ENCODE measurements around the gene TBRG1. TPM values are rescaled to one million over a fixed set of nuclear protein-coding genes. Genes with fewer than 3 reads are reported as not detected.

The TBRG1 gene
- polyA plus RNA-seq, 2 of the 4 experiments (the other 2 are of a cell fraction): 13.6 to 29.2 TPM

DNA sequence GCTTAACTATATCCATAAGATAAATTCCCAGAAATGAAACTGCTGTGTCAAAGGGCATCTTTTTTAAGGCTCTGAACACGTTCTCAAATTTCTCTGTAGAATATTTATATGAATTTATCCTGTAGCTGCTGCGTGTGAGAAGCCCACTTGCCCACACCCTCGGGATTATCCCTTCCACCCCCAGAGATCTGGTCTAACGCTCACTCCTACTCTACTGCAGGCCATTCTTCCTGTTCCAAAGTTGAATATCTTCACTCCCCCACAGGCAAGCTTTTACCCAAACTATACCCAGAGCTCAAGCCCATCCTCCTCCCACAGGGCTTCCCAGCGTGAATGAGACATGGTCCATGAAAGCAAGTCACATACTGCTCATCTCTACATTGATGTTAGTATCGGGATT lies 25.9 kb downstream of the TBRG1 start:
- ATAC-seq: no peak
- 63% methylated on average over 6 of the region's 6 CpGs for WGBS (ENCODE audit: missing lambda C conversion rate)
- TF ChIP-seq KDM5A (IDR thresholded peaks at IDR 0.05) (no peak), KDM1A (IDR thresholded peaks at IDR 0.05; ENCODE audit: low read depth) (no peak), SREBF2 (IDR thresholded peaks at IDR 0.05) (no peak), TFCP2L1 (CRISPR knock-in tag; IDR thresholded peaks at IDR 0.05) (no peak), ZC3H11A (IDR thresholded peaks at IDR 0.05) (no peak), FOSB (CRISPR knock-in tag; IDR thresholded peaks at IDR 0.05) (no peak), RCOR1 (IDR thresholded peaks at IDR 0.05; ENCODE audit: low read depth, low read length) (no peak), HDAC2 (IDR thresholded peaks at IDR 0.05) (no peak), SMC3 (IDR thresholded peaks at IDR 0.05) (no peak), HOXA7 (CRISPR knock-in tag; IDR thresholded peaks at IDR 0.05) (no peak), FOSL2 (IDR thresholded peaks at IDR 0.05) (no peak), FOSL2 (CRISPR knock-in tag; IDR thresholded peaks at IDR 0.05) (no peak), PHF8 (IDR thresholded peaks at IDR 0.05; ENCODE audit: borderline replicate concordance, low read depth) (no peak), TP53 (CRISPR knock-in tag; IDR thresholded peaks at IDR 0.05) (no peak), EHMT2 (IDR thresholded peaks at IDR 0.05; ENCODE audit: low read depth) (no peak), POLR2AphosphoS2 (conservative IDR thresholded peaks at IDR 0.05; ENCODE audit: low read length) (no peak)
- TF ChIP-seq, protein P1, sequence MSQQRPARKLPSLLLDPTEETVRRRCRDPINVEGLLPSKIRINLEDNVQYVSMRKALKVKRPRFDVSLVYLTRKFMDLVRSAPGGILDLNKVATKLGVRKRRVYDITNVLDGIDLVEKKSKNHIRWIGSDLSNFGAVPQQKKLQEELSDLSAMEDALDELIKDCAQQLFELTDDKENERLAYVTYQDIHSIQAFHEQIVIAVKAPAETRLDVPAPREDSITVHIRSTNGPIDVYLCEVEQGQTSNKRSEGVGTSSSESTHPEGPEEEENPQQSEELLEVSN (IDR thresholded peaks at IDR 0.05; ENCODE audit: borderline replicate concordance, low read depth): no peak
- TF ChIP-seq, protein P2, sequence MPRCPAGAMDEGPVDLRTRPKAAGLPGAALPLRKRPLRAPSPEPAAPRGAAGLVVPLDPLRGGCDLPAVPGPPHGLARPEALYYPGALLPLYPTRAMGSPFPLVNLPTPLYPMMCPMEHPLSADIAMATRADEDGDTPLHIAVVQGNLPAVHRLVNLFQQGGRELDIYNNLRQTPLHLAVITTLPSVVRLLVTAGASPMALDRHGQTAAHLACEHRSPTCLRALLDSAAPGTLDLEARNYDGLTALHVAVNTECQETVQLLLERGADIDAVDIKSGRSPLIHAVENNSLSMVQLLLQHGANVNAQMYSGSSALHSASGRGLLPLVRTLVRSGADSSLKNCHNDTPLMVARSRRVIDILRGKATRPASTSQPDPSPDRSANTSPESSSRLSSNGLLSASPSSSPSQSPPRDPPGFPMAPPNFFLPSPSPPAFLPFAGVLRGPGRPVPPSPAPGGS (IDR thresholded peaks at IDR 0.05): no peak
- no peak for FAIRE-seq
- H3K4me3 ChIP-seq: no peak overlapping the region
- ChIA-PET CTCF (interaction anchor here (3.0 kb wide), 1 partner anchor 21 kb away, joined by 11 read pairs; no protein-coding TSS in a partner anchor), POLR2A (no interaction called here)
- no peak overlapping the region for H3K27ac ChIP-seq
- H3K9me3 ChIP-seq: no peaks in the 10 kb centered on the region
- no peaks in the 10 kb centered on the region for H3K4me1 ChIP-seq
- DNase-seq (ENCODE audit: low read depth in 1 of 2, low spot score in 1 of 2): no peak
- no peak overlapping the region for H3K4me2 ChIP-seq

DNA sequence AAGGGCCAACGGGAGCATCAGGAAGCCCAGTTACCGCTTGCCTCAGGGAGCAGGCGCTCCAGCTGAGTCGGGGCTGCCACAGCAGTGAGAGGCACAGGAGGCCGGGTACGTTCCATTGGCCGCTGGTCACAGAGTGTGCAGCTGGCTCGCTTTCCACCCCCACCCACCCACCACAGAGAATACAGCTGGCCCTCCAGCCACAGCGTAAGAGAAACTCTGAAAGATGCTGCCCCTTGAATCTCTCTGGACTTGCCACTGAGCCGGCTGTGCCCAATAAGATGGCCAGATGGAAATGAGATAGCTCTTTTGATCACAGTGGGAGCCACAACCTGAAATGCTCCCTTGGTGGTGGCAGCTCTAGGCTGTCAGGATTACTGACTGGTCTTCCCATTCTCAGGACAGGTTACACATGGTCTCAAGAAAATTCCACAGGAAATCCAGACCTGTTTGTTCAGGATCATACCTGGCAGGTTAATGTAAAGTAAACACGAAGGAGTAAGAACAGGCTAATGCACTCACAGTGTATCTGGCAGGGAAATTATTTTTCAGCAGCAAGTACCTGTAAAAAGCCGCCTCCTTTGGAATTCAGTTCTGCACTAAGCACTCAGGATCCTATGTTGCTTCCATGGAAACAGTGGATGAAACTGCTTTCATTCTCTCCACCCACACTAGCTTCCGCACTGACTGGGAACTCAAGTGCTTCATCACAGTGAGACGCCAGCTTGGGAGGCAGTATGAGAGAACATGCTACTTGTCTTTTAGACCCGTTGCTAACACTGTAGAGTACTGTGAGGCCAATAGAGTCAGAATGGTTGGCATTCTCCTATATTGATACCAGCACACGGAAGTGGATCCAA lies 34.3 kb downstream of the TBRG1 start:
- Histone ChIP-seq H3K4me3 (no peak overlapping the region), H3K4me2 (no peak overlapping the region), H3K4me1 (no peaks in the 10 kb centered on the region), H3K27ac (no peak overlapping the region), H3K9me3 (no peaks in the 10 kb centered on the region)
- ChIA-PET CTCF (interaction anchor here (3.9 kb wide), 1 partner anchor 12 kb away, joined by 14 read pairs; no protein-coding TSS in a partner anchor), POLR2A (no interaction called here)
- 84% methylated on average over 12 of the region's 16 CpGs for WGBS (ENCODE audit: missing lambda C conversion rate)
- ATAC-seq: no peak
- DNase-seq (ENCODE audit: low read depth in 1 of 2, low spot score in 1 of 2): no peak
- TF ChIP-seq EP300 (IDR thresholded peaks at IDR 0.05): no peak
- no peak for TF ChIP-seq HOXB13 (CRISPR knock-in tag; IDR thresholded peaks at IDR 0.05; ENCODE audit: low read depth)
- no peak for TF ChIP-seq BHLHE40 (IDR thresholded peaks at IDR 0.05; ENCODE audit: low read depth, low read length)
- TF ChIP-seq EHMT2 (IDR thresholded peaks at IDR 0.05; ENCODE audit: low read depth): no peak
- TF ChIP-seq CHD4 (IDR thresholded peaks at IDR 0.05; ENCODE audit: borderline replicate concordance): no peak
- TF ChIP-seq, protein P3, sequence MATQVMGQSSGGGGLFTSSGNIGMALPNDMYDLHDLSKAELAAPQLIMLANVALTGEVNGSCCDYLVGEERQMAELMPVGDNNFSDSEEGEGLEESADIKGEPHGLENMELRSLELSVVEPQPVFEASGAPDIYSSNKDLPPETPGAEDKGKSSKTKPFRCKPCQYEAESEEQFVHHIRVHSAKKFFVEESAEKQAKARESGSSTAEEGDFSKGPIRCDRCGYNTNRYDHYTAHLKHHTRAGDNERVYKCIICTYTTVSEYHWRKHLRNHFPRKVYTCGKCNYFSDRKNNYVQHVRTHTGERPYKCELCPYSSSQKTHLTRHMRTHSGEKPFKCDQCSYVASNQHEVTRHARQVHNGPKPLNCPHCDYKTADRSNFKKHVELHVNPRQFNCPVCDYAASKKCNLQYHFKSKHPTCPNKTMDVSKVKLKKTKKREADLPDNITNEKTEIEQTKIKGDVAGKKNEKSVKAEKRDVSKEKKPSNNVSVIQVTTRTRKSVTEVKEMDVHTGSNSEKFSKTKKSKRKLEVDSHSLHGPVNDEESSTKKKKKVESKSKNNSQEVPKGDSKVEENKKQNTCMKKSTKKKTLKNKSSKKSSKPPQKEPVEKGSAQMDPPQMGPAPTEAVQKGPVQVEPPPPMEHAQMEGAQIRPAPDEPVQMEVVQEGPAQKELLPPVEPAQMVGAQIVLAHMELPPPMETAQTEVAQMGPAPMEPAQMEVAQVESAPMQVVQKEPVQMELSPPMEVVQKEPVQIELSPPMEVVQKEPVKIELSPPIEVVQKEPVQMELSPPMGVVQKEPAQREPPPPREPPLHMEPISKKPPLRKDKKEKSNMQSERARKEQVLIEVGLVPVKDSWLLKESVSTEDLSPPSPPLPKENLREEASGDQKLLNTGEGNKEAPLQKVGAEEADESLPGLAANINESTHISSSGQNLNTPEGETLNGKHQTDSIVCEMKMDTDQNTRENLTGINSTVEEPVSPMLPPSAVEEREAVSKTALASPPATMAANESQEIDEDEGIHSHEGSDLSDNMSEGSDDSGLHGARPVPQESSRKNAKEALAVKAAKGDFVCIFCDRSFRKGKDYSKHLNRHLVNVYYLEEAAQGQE (IDR thresholded peaks at IDR 0.05): no peak
- TF ChIP-seq SREBF2 (IDR thresholded peaks at IDR 0.05): no peak
- TF ChIP-seq, protein P4, sequence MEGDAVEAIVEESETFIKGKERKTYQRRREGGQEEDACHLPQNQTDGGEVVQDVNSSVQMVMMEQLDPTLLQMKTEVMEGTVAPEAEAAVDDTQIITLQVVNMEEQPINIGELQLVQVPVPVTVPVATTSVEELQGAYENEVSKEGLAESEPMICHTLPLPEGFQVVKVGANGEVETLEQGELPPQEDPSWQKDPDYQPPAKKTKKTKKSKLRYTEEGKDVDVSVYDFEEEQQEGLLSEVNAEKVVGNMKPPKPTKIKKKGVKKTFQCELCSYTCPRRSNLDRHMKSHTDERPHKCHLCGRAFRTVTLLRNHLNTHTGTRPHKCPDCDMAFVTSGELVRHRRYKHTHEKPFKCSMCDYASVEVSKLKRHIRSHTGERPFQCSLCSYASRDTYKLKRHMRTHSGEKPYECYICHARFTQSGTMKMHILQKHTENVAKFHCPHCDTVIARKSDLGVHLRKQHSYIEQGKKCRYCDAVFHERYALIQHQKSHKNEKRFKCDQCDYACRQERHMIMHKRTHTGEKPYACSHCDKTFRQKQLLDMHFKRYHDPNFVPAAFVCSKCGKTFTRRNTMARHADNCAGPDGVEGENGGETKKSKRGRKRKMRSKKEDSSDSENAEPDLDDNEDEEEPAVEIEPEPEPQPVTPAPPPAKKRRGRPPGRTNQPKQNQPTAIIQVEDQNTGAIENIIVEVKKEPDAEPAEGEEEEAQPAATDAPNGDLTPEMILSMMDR (IDR thresholded peaks at IDR 0.05): no peak
- TF ChIP-seq CEBPB (IDR thresholded peaks at IDR 0.05): no peak
- TF ChIP-seq EHF (CRISPR knock-in tag; IDR thresholded peaks at IDR 0.05): no peak
- no peak for TF ChIP-seq POLR2A (IDR thresholded peaks at IDR 0.05; ENCODE audit: low read length)
- no peak for TF ChIP-seq POLR2AphosphoS2 (conservative IDR thresholded peaks at IDR 0.05; ENCODE audit: low read length)
- TF ChIP-seq ZC3H11A (IDR thresholded peaks at IDR 0.05): no peak
- no peak for TF ChIP-seq GATA3 (IDR thresholded peaks at IDR 0.05; ENCODE audit: borderline replicate concordance)
- no peak for TF ChIP-seq RCOR1 (IDR thresholded peaks at IDR 0.05; ENCODE audit: low read depth, low read length)
- no peak for FAIRE-seq

All from A549 (cell line).